Suprapubic skin (tissue), 4 donors: ENCODE data around the gene FRMPD2.

Experiments used
- CTCF ChIP-seq, 2 donors: fragments of 200-600 bp in 1 of 2; fragments of 450-650 bp in 1 of 2; sonication (generic) in 1 of 2; IDR thresholded peaks; one replicate each; pipeline ENCODE4 v1.5.1; 2016 to 2019; ENCODE audit warnings: antibody characterized with exemption in 2 of 2, mild to moderate bottlenecking in 1 of 2, moderate library complexity in 1 of 2
- POLR2A ChIP-seq, 2 donors: fragments of 450-650 bp; IDR thresholded peaks; one replicate each; pipeline ENCODE4 v1.6.1; 2017; ENCODE audit warnings: antibody characterized with exemption in 2 of 2, mild to moderate bottlenecking in 2 of 2, moderate library complexity in 2 of 2
- POLR2AphosphoS5 ChIP-seq, 3 donors: sonication (generic); formaldehyde crosslinking; IDR thresholded peaks; one replicate each; pipeline ENCODE4 v1.6.1; 2017; ENCODE audit warnings: antibody characterized with exemption in 3 of 3

DNA sequence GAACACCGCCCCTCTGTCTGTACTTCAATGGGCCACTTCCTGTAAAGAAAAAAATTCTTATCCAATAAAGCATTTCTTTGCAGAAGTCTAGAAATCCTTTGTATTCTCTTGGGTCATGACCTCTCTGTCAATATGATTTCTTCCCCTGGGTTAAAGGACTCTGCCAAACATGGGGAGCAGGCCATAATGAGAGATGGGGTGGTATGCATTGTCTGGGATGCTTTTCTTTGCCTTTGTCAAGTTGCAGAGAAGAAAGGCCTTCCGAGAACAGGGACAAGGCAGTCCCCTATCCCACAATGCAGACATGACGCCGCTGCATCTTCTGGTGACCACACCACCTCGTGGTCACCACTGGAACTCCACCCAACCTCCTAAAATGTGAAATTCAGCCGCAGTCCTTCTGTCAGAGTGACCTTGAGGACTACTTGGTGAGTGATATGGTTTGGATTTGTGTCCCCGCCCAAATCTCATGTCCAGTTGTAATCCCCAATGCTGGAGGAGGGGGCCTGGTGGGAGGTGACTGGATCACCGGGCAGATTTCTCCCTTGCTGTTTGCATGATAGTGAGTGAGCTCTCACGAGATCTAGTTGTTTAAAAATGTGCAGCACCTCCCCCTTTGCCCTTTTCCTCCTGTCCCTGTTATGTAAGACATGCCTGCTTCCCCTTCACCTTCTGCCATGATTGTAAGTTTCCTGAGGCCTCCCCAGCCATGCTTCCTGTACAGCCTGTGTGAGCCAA is 15.2 kb upstream of the FRMPD2 start:
- TF ChIP-seq POLR2A (IDR thresholded peaks at IDR 0.05) (no peak), CTCF (IDR thresholded peaks at IDR 0.05) (peak; percentile 23 to 82), POLR2AphosphoS5 (IDR thresholded peaks at IDR 0.05) (no peak)
